HL-60 (cell line): Measurements from ENCODE around the gene EEIG2.
"Not testable (repeated sequence)": the region's sequence is repeated elsewhere in the genome, so short reads cannot be mapped to it uniquely, and the experiment has no call there.

Source experiments
- CTCF ChIP-seq: IDR thresholded peaks from one replicate; pipeline ENCODE4 v1.5.1; 2011; ENCODE audit warnings: low read length, control low read depth, inconsistent platforms; ENCODE audit not compliant: insufficient read depth
- GABPA ChIP-seq: IDR thresholded peaks from 2 replicates; pipeline ENCODE4 v1.6.1; 2012; ENCODE audit warnings: low read depth
- POLR2AphosphoS5 ChIP-seq: IDR thresholded peaks from 2 replicates; pipeline ENCODE4 v1.6.1; 2012; ENCODE audit warnings: low read depth
- REST ChIP-seq: IDR thresholded peaks from 2 replicates; pipeline ENCODE4 v1.6.1; 2012; ENCODE audit warnings: low read depth; ENCODE audit not compliant: insufficient replicate concordance
- SPI1 ChIP-seq: IDR thresholded peaks from 2 replicates; pipeline ENCODE4 v1.6.1; 2012; ENCODE audit warnings: low read depth, mild to moderate bottlenecking, borderline replicate concordance

- not testable (repeated sequence) for TF ChIP-seq CTCF, POLR2AphosphoS5, REST, GABPA, SPI1
Measured at GRCh38 chr1:108535315-108535897, 24.5 kb upstream of the EEIG2 start.
